ENCODE data around the gene SLC39A9.
"Not testable (repeated sequence)": the region's sequence is repeated elsewhere in the genome, so short reads cannot be mapped to it uniquely, and the experiment has no call there.

The SLC39A9 gene

GRCh38 chr14:69479696-69480095 lies 81.2 kb downstream of the SLC39A9 start:
- no peak for DNase-seq

GRCh38 chr14:69480136-69480535 lies 81.6 kb downstream of the SLC39A9 start:
- no peak for DNase-seq

- no peak for DNase-seq
Observed at GRCh38 chr14:69481815-69482568, 83.5 kb downstream of the SLC39A9 start.

GRCh38 chr14:69483765-69484443 lies 85.4 kb downstream of the SLC39A9 start:
- DNase-seq: no peak

- DNase-seq: peak in 1 of 2 experiments; percentile 4
Observed at GRCh38 chr14:69484444-69485314, 86.2 kb downstream of the SLC39A9 start, which contains the start of gene PLEKHD1. Gene PLEKHD1 (plus strand): TSS chr14:69484728. CDS start chr14:69484966, 238 bp downstream.

- no peak for DNase-seq
Observed at GRCh38 chr14:69485315-69485660, 86.8 kb downstream of the SLC39A9 start.

GRCh38 chr14:69485701-69486100 lies 87.2 kb downstream of the SLC39A9 start:
- no peak for DNase-seq

- no peak for DNase-seq
Observed at GRCh38 chr14:69487226-69487625, 88.7 kb downstream of the SLC39A9 start.

- no peak for DNase-seq
Observed at GRCh38 chr14:69487771-69488170, 89.3 kb downstream of the SLC39A9 start.

- DNase-seq: no peak
Observed at GRCh38 chr14:69489495-69489894, 91.0 kb downstream of the SLC39A9 start.

- no peak for DNase-seq
Observed at GRCh38 chr14:69490219-69490918, 91.9 kb downstream of the SLC39A9 start.

- DNase-seq: no peak
Observed at GRCh38 chr14:69491193-69491592, 92.7 kb downstream of the SLC39A9 start.

GRCh38 chr14:69493038-69493437 lies 94.5 kb downstream of the SLC39A9 start:
- DNase-seq: no peak

- DNase-seq: no peak
Observed at GRCh38 chr14:69493791-69494190, 95.3 kb downstream of the SLC39A9 start.

GRCh38 chr14:69495341-69495921 lies 96.9 kb downstream of the SLC39A9 start:
- DNase-seq: no peak

- DNase-seq: not testable (repeated sequence)
Observed at GRCh38 chr14:69497866-69498265, 99.4 kb downstream of the SLC39A9 start.

GRCh38 chr14:69498286-69498685 lies 99.8 kb downstream of the SLC39A9 start:
- DNase-seq: not testable (repeated sequence)

- no peak for DNase-seq
Observed at GRCh38 chr14:69499436-69499835, 100.9 kb downstream of the SLC39A9 start.

GRCh38 chr14:69500096-69500495 lies 101.6 kb downstream of the SLC39A9 start:
- no peak for DNase-seq

GRCh38 chr14:69500736-69501135 lies 102.2 kb downstream of the SLC39A9 start:
- DNase-seq: no peak

- DNase-seq: no peak
Observed at GRCh38 chr14:69501423-69501838, 102.9 kb downstream of the SLC39A9 start.

- no peak for DNase-seq
Observed at GRCh38 chr14:69504775-69505174, 106.3 kb downstream of the SLC39A9 start.

Measured in activated CD4-positive, alpha-beta T cell treated with anti-CD3 and anti-CD28 coated beads, Interleukin-2, amount 50 U/mL, for 48 hours (primary cell).